WTC11 (cell line): ENCODE measurements around the gene EYA2. TPM values are rescaled to one million over a fixed set of nuclear protein-coding genes. Genes with fewer than 3 reads are reported as not detected.
A peak's percentile ranks its signal among the peaks of the same experiment; 100 is the strongest.

Experiments
- ATAC-seq: fragments of 200-7000 bp; cut with Tn5 transposase; 2 replicates; pipeline ENCODE4 v1.10.0; 2021; ENCODE audit warnings: mild to moderate bottlenecking, moderate library complexity
- CTCF ChIA-PET: fragments of 300-600 bp; sonication (Branson Sonifier 250); formaldehyde crosslinking; loops from one replicate; lab custom pipeline; 2021; ENCODE audit warnings: antibody characterized with exemption; lab: Charles Lee
- POLR2A ChIA-PET: fragments of 350-600 bp; sonication (Branson Sonifier 250); formaldehyde crosslinking; loops from one replicate; lab custom pipeline; 2021; ENCODE audit warnings: antibody characterized with exemption; lab: Charles Lee
- DNase-seq: peaks from one replicate; pipeline ENCODE4 v3.0.0; 2021; ENCODE audit warnings: low spot score
- H3K27ac Mint-ChIP-seq: 2 replicates; pipeline ENCODE4 v1.8.0; 2021; ENCODE audit warnings: mixed read lengths
- H3K27me3 Mint-ChIP-seq: 2 replicates; pipeline ENCODE4 v1.8.0; 2021; ENCODE audit warnings: low read depth, mild to moderate bottlenecking, moderate library complexity, mixed read lengths
- H3K36me3 Mint-ChIP-seq: 2 replicates; pipeline ENCODE4 v1.8.0; 2021; ENCODE audit warnings: mixed read lengths
- H3K4me1 Mint-ChIP-seq: 2 replicates; pipeline ENCODE4 v1.8.0; 2022; ENCODE audit warnings: mixed read lengths
- H3K4me3 Mint-ChIP-seq: 2 replicates; pipeline ENCODE4 v1.8.0; 2021; ENCODE audit warnings: mild to moderate bottlenecking, moderate library complexity, mixed read lengths
- H3K9me3 Mint-ChIP-seq: 2 replicates; pipeline ENCODE4 v1.8.0; 2021; ENCODE audit warnings: mixed read lengths
- FOXJ3 ChIP-seq: sonication (generic); formaldehyde crosslinking; IDR thresholded peaks from 2 replicates; pipeline ENCODE4 v1.9.0; 2021; ENCODE audit warnings: missing genetic modification reagents, mild to moderate bottlenecking, borderline replicate concordance
- FOXP1 ChIP-seq: sonication (generic); formaldehyde crosslinking; IDR thresholded peaks from 2 replicates; pipeline ENCODE4 v1.8.0; 2022; ENCODE audit warnings: missing genetic modification reagents, mild to moderate bottlenecking, moderate library complexity, borderline replicate concordance
- JUN ChIP-seq: sonication (generic); formaldehyde crosslinking; IDR thresholded peaks from 2 replicates; pipeline ENCODE4 v1.8.0; 2023; ENCODE audit warnings: mild to moderate bottlenecking, missing genetic modification reagents
- KAT7 ChIP-seq: sonication (generic); formaldehyde crosslinking; IDR thresholded peaks from 2 replicates; pipeline ENCODE4 v1.8.1; 2023; ENCODE audit warnings: missing genetic modification reagents, mild to moderate bottlenecking, borderline replicate concordance
- OVOL2 ChIP-seq: fragments of 250-450 bp; sonication (Bioruptor Pico); IDR thresholded peaks from 2 replicates; pipeline ENCODE4 v1.9.0; 2021; ENCODE audit warnings: mild to moderate bottlenecking, borderline replicate concordance
- SMAD4 ChIP-seq: sonication (generic); formaldehyde crosslinking; IDR thresholded peaks from 2 replicates; pipeline ENCODE4 v1.8.0; 2022; ENCODE audit warnings: mild to moderate bottlenecking, missing genetic modification reagents
- TCF7 ChIP-seq: sonication (generic); formaldehyde crosslinking; IDR thresholded peaks from 2 replicates; pipeline ENCODE4 v1.8.0; 2022; ENCODE audit warnings: mild to moderate bottlenecking, low read depth, missing genetic modification reagents, moderate library complexity
- TEAD4 ChIP-seq: sonication (generic); formaldehyde crosslinking; IDR thresholded peaks from 2 replicates; pipeline ENCODE4 v1.8.0; 2022; ENCODE audit warnings: mild to moderate bottlenecking, missing genetic modification reagents
- TP53 ChIP-seq: sonication (generic); formaldehyde crosslinking; IDR thresholded peaks from 2 replicates; pipeline ENCODE4 v1.8.1; 2023; ENCODE audit warnings: mild to moderate bottlenecking, missing genetic modification reagents
- ZNF317 ChIP-seq: sonication (generic); formaldehyde crosslinking; IDR thresholded peaks from 2 replicates; pipeline ENCODE4 v1.8.1; 2023; ENCODE audit warnings: low read depth, mild to moderate bottlenecking, moderate library complexity, missing genetic modification reagents, borderline replicate concordance
- total RNA-seq: library from RNA; stranded (reverse); gene quantifications from 3 replicates; pipeline ENCODE4 v1.2.3, GENCODE V29; 2021
- TF ChIP-seq, protein P1 (sequence below): sonication (generic); formaldehyde crosslinking; conservative IDR thresholded peaks from 2 replicates; pipeline ENCODE4 v1.8.1; 2023; ENCODE audit warnings: mild to moderate bottlenecking, low read depth, missing genetic modification reagents, moderate library complexity
- TF ChIP-seq, protein P2 (sequence below): sonication (generic); formaldehyde crosslinking; IDR thresholded peaks from 2 replicates; pipeline ENCODE4 v1.8.0; 2022; ENCODE audit warnings: mild to moderate bottlenecking, missing genetic modification reagents
- TF ChIP-seq, protein P3 (sequence below): sonication (generic); formaldehyde crosslinking; IDR thresholded peaks from 2 replicates; pipeline ENCODE4 v1.8.1; 2023; ENCODE audit warnings: mild to moderate bottlenecking, missing genetic modification reagents, moderate library complexity
- TF ChIP-seq, protein P4 (sequence below): sonication (generic); formaldehyde crosslinking; IDR thresholded peaks from 2 replicates; pipeline ENCODE4 v1.8.1; 2022; ENCODE audit warnings: missing genetic modification reagents, borderline replicate concordance
- TF ChIP-seq, protein P5 (sequence below): sonication (generic); formaldehyde crosslinking; IDR thresholded peaks from 2 replicates; pipeline ENCODE4 v1.8.0; 2022; ENCODE audit warnings: missing genetic modification reagents

The EYA2 gene
- total RNA-seq, 1 experiment from 2014 or later = 1.5 TPM

DNA sequence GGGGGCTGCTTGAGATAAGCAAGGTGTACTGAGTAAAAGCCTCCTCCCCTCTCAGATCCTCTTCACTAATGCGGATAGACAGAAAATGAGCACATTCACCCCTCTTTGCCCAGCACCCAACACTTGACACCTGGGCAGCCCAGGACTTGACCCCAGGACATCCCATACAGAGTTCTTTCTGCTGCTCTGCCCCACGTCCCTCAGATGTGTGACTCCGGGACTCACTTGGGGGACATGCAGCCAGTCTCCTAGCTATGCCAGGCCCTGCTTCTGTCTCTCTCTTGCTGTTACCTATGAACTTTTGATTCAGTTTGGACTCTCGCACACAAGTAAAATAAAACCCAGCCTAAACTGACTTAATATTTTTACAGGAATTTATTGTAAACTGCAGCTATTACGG lies 159.9 kb downstream of the EYA2 start:
- Mint-ChIP-seq H3K9me3 (peaks cover 12% of the 10 kb centered on the region), H3K4me1 (no peaks in the 10 kb centered on the region), H3K4me3 (no peak overlapping the region), H3K27me3 (no peaks in the 10 kb centered on the region), H3K27ac (no peak overlapping the region), H3K36me3 (no peaks in the 10 kb centered on the region)
- TF ChIP-seq TCF7 (CRISPR knock-in tag) (no peak), JUN (CRISPR knock-in tag) (no peak), ZNF317 (CRISPR knock-in tag) (no peak), TEAD4 (CRISPR knock-in tag) (no peak), KAT7 (CRISPR knock-in tag) (no peak), FOXP1 (CRISPR knock-in tag) (no peak)
- TF ChIP-seq, protein P1, sequence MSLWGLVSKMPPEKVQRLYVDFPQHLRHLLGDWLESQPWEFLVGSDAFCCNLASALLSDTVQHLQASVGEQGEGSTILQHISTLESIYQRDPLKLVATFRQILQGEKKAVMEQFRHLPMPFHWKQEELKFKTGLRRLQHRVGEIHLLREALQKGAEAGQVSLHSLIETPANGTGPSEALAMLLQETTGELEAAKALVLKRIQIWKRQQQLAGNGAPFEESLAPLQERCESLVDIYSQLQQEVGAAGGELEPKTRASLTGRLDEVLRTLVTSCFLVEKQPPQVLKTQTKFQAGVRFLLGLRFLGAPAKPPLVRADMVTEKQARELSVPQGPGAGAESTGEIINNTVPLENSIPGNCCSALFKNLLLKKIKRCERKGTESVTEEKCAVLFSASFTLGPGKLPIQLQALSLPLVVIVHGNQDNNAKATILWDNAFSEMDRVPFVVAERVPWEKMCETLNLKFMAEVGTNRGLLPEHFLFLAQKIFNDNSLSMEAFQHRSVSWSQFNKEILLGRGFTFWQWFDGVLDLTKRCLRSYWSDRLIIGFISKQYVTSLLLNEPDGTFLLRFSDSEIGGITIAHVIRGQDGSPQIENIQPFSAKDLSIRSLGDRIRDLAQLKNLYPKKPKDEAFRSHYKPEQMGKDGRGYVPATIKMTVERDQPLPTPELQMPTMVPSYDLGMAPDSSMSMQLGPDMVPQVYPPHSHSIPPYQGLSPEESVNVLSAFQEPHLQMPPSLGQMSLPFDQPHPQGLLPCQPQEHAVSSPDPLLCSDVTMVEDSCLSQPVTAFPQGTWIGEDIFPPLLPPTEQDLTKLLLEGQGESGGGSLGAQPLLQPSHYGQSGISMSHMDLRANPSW (CRISPR knock-in tag) = no peak
- ATAC-seq = no peak
- ChIA-PET POLR2A (no interaction called here), CTCF (no interaction called here)
- DNase-seq = no peak

DNA sequence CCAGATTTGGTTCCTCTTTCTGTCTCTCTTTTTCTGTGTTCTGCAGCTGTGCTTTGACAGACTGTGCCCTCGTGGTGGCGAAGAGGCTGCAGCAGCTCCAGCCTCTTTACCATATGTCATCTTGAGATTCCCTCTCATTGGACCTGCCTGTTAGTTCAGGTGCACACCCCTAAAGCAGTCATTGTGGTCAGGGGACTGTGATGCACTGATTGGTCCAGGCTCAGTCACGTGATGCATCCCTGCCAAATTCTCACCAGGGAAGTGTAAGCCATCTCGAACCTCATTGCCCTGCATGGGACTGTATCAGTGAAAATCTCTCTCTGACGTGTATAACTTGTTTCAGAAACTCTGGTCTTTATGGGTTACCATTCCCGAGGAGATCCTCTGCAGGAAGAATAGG lies 160.3 kb downstream of the EYA2 start:
- TF ChIP-seq TP53 (CRISPR knock-in tag) (no peak), OVOL2 (no peak), FOXJ3 (no peak), SMAD4 (no peak)
- TF ChIP-seq, protein P2, sequence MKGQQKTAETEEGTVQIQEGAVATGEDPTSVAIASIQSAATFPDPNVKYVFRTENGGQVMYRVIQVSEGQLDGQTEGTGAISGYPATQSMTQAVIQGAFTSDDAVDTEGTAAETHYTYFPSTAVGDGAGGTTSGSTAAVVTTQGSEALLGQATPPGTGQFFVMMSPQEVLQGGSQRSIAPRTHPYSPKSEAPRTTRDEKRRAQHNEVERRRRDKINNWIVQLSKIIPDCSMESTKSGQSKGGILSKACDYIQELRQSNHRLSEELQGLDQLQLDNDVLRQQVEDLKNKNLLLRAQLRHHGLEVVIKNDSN = 0 out of 2 replicates have a peak, but pooled peaks have one; percentile 42
- TF ChIP-seq, protein P3, sequence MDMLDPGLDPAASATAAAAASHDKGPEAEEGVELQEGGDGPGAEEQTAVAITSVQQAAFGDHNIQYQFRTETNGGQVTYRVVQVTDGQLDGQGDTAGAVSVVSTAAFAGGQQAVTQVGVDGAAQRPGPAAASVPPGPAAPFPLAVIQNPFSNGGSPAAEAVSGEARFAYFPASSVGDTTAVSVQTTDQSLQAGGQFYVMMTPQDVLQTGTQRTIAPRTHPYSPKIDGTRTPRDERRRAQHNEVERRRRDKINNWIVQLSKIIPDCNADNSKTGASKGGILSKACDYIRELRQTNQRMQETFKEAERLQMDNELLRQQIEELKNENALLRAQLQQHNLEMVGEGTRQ (CRISPR knock-in tag) = peak; percentile 51
- TF ChIP-seq, protein P4, sequence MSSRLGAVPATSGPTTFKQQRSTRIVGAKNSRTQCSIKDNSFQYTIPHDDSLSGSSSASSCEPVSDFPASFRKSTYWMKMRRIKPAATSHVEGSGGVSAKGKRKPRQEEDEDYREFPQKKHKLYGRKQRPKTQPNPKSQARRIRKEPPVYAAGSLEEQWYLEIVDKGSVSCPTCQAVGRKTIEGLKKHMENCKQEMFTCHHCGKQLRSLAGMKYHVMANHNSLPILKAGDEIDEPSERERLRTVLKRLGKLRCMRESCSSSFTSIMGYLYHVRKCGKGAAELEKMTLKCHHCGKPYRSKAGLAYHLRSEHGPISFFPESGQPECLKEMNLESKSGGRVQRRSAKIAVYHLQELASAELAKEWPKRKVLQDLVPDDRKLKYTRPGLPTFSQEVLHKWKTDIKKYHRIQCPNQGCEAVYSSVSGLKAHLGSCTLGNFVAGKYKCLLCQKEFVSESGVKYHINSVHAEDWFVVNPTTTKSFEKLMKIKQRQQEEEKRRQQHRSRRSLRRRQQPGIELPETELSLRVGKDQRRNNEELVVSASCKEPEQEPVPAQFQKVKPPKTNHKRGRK = no peak
- TF ChIP-seq, protein P5, sequence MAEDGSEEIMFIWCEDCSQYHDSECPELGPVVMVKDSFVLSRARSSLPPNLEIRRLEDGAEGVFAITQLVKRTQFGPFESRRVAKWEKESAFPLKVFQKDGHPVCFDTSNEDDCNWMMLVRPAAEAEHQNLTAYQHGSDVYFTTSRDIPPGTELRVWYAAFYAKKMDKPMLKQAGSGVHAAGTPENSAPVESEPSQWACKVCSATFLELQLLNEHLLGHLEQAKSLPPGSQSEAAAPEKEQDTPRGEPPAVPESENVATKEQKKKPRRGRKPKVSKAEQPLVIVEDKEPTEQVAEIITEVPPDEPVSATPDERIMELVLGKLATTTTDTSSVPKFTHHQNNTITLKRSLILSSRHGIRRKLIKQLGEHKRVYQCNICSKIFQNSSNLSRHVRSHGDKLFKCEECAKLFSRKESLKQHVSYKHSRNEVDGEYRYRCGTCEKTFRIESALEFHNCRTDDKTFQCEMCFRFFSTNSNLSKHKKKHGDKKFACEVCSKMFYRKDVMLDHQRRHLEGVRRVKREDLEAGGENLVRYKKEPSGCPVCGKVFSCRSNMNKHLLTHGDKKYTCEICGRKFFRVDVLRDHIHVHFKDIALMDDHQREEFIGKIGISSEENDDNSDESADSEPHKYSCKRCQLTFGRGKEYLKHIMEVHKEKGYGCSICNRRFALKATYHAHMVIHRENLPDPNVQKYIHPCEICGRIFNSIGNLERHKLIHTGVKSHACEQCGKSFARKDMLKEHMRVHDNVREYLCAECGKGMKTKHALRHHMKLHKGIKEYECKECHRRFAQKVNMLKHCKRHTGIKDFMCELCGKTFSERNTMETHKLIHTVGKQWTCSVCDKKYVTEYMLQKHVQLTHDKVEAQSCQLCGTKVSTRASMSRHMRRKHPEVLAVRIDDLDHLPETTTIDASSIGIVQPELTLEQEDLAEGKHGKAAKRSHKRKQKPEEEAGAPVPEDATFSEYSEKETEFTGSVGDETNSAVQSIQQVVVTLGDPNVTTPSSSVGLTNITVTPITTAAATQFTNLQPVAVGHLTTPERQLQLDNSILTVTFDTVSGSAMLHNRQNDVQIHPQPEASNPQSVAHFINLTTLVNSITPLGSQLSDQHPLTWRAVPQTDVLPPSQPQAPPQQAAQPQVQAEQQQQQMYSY (CRISPR knock-in tag) = no peak
- H3K27ac Mint-ChIP-seq = no peak overlapping the region
- ATAC-seq = no peak
- ChIA-PET CTCF (no interaction called here), POLR2A (no interaction called here)
- no peak overlapping the region for H3K4me3 Mint-ChIP-seq
- H3K4me1 Mint-ChIP-seq = no peaks in the 10 kb centered on the region
- peaks cover 8% of the 10 kb centered on the region; the same call in 1 of the 2 replicates for H3K9me3 Mint-ChIP-seq
- no peak for DNase-seq
- no peaks in the 10 kb centered on the region for H3K36me3 Mint-ChIP-seq
- no peaks in the 10 kb centered on the region for H3K27me3 Mint-ChIP-seq
